NOMO-1 treated with DMSO at 0.1 percent for 48 hours (cell line): Measurements from ENCODE around the gene CDX2.

Experiments
- DNase-seq: peaks from one replicate; lab custom pipeline; 2025; ENCODE audit not compliant: unreplicated experiment; lab: John Stamatoyannopoulos, UW

CDX2 gene

DNA sequence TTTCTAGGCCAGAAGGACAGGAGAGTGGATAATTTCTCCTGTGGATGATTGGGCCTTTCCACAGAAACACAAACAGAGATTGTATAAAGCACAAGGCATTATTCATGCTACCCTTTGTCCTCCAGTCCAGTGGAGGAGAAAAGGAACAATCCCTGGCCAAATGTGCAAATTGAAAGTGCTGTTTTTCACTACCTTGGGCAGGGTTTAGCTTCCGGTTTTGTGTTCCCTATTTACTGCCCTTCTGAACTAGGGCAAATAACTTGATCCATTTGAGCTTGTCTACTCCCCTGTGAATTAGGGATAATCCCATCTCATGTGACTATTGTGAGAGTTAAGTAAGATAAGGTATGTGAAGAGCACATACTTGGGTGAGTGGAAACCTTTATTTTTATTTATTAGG lies 36.0 kb downstream of the CDX2 start:
- peak; percentile 50 for DNase-seq

DNA sequence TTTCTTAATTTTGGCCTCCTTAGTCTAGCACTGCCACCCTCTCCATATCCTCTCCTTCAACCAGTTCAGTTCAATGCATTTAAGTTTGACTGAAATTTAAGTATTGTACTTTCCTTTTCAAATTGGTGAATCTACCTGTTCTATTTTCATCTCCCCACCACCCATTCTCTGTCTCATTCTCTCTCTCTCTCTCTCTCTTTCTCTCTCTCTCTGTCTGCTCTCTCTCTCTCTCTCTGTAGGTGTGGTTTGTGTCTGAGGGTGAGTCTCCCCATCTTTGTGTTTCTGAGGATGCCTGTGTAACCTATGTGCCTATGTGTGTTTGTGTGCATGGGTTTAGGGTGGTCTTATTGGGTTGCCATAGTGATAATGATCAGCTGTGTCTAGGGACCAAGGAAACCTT lies 39.2 kb downstream of the CDX2 start:
- DNase-seq, result no peak

DNA sequence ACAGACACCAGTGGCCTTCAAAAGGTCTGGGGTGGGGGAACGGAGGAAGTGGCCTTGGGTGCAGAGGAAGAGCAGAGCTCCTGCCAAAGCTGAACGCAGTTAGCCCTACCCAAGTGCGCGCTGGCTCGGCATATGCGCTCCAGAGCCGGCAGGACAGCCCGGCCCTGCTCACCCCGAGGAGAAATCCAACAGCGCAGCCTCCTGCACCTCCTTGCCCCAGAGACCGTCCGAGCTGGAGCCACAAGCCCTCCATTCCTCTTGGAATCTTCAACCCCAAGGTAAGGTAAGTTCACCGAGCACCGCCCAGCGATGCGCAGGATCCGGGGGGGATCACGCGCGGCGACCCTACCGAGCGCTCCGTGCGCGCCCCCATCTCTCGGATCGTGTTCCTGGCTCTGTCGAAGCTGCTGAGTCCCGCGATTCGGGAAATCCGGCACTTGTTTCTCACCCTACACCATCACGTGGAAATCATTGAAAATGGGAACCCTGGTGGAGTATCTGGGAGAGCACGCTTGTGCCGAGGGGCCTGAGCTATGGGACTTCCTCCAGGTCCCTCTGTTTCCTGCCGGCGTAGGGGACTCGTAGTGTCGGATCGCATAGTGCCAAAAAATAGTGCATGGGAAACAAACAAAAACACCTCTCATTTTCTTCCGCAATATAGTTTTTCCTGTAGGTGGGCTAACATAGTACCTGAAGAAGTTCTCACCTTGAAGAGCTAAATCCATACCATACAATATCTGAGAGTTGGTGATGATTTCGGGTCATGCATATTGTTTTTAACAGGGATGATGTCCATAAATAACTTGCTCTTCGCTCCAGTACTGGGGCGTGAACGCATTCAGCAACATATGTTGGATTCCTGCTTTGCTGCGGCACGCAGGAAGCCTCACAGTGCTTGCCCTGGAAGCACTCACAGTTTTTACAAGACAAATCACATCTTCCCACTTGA lies 40.0 kb downstream of the CDX2 start:
- DNase-seq, result no peak

DNA sequence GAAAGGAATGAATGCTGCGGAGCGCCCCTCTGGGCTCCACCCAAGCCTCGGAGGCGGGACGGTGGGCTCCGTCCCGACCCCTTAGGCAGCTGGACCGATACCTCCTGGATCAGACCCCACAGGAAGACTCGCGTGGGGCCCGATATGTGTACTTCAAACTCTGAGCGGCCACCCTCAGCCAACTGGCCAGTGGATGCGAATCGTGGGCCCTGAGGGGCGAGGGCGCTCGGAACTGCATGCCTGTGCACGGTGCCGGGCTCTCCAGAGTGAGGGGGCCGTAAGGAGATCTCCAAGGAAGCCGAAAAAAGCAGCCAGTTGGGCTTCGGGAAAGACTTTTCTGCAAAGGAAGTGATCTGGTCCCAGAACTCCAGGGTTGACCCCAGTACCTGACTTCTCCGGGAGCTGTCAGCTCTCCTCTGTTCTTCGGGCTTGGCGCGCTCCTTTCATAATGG lies 40.7 kb downstream of the CDX2 start:
- no peak for DNase-seq

DNA sequence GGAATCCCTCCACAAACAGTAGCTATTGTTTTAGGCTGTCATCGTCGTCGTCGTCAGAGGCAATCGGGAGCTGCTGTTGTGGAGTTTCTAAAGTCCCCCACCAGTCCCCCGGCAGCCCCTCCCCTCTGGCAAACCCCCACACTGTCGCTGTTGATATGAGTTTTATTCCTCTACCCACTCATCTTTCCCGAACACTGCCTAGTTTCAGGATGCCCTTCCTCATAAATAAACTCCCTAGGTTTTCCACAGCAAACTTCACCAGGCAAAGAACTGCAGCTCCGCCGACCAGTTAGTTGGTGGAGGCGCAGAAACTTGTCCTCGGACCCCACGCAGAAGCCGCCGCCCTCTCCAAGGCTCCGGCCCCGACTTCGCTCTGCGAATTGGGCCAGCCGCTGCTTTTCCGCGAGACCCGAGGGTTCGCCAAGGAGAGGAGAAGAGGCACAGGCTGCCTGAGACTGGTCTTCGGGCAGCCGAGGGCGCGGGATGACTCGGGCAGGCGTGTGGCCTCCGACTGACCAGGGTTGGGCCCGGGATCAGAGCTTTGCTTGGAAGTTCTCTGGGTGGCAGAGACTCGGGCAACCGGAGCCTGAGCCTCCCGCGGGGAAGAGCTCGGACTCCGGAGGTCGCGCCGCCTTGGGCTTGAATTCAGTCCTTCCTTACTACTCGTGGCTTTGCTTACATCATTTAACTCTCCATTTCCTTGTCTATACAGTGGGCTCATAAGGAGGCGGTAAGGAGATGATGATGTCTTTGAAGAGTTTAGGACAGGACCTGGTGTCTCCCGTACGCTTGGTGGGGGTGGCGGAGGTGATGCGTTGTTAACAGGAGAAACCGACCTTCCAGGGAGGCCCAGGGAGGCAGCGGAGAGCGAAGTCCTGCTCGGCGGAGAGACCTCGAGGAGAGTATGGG lies 41.4 kb downstream of the CDX2 start:
- DNase-seq, result no peak

DNA sequence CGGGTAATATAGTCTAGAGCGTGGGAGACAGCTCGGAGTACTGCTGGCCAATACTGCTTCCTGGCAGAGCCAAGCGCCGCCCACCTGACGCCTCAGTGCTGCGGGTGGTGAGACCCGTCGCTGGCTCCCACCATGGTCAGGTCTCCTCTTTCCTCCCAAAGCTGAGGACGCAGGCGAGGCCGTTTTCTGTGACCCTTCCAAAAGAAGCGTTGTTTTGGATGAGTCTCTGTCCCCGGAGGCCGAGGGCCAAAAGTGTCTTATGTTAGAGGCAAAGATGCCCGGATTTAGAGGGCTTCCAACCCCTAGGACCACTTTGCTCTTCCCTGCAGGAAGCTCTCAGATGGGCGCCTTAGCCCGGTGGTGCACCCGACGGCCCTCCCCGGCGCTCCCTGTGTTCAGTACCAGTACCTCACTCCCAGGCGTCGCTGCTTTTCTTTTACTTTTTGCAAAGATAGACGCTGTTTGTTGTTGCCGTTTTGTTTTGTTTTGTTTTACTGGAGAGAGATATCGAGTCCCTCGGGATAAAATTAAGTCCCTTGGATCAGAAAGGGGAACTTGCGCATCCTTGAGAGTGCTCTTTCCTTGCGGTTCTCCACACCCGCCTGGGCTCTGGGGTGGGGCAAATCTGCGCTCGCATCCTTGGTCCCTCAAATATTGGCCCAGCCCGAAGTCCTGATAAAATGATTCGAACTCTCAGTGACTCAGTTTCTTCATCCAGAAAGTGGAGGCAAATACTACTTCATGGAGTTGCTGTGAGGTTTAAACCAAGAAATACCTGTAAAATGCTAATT lies 42.3 kb downstream of the CDX2 start:
- DNase-seq, result no peak

DNA sequence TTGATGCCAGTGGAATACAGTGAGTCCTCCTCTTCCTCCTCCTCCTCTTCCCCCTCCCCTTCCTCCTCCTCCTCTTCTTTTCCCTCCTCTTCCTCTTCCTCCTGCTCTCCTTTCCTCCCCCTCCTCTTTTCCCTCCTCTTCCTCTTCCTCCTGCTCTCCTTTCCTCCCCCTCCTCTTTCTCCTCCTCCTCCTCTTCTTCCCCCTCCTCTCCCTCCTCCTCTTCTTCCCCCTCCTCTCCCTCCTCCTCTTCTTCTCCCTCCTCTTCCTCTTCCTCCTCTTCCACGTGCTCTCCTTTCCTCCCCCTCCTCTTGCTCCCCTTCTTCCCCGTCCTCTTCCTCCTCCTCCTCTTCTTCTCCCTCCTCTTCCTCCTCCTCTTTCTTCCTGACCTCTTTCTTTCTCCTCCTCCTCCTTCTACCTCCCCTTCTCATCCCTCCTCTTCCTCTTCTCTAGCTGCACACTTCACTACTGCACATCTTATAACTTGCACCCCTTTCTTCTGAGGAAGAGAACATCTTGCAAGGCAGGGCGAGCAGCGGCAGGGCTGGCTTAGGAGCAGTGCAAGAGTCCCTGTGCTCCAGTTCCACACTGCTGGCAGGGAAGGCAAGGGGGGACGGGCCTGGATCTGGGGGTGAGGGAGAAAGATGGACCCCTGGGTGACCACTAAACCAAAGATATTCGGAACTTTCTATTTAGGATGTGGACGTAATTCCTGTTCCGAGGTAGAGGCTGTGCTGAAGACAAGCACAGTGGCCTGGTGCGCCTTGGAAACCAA lies 43.7 kb downstream of the CDX2 start:
- no peak for DNase-seq

DNA sequence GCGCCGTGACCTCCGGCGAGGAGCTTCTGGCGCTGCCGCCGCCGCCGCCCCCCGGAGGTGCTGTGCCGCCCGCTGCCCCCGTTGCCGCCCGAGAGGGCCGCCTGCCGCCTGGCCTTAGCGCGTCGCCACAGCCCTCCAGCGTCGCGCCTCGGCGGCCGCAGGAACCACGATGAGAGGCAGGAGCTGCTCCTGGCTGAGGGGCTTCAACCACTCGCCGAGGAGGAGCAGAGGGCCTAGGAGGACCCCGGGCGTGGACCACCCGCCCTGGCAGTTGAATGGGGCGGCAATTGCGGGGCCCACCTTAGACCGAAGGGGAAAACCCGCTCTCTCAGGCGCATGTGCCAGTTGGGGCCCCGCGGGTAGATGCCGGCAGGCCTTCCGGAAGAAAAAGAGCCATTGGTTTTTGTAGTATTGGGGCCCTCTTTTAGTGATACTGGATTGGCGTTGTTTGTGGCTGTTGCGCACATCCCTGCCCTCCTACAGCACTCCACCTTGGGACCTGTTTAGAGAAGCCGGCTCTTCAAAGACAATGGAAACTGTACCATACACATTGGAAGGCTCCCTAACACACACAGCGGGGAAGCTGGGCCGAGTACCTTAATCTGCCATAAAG lies 44.5 kb downstream of the CDX2 start:
- DNase-seq, result no peak

DNA sequence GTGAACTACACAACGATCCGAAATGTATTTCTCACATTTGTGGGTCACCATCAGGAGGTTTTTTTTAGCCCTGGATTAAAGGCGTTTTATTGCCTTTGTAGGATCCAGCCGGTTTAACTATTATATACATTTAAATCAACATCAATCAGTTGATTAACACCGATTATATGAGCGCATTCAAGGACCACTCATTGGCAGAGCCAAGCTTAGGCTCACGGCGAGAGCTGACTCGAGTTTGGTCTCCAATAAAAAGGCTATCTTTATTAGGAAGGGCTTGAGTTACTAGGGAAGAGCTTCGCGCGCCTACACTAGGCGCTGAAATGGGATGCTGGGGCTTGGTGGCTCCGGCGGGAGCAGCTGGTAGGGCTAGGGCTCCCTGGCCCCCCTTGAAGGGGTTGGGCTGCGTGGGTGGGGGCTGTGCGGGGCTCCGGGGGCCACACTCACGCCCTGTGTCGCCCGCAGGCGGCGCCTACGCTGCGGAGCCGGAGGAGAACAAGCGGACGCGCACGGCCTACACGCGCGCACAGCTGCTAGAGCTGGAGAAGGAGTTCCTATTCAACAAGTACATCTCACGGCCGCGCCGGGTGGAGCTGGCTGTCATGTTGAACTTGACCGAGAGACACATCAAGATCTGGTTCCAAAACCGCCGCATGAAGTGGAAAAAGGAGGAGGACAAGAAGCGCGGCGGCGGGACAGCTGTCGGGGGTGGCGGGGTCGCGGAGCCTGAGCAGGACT lies 45.2 kb downstream of the CDX2 start:
- DNase-seq, result no peak

DNA sequence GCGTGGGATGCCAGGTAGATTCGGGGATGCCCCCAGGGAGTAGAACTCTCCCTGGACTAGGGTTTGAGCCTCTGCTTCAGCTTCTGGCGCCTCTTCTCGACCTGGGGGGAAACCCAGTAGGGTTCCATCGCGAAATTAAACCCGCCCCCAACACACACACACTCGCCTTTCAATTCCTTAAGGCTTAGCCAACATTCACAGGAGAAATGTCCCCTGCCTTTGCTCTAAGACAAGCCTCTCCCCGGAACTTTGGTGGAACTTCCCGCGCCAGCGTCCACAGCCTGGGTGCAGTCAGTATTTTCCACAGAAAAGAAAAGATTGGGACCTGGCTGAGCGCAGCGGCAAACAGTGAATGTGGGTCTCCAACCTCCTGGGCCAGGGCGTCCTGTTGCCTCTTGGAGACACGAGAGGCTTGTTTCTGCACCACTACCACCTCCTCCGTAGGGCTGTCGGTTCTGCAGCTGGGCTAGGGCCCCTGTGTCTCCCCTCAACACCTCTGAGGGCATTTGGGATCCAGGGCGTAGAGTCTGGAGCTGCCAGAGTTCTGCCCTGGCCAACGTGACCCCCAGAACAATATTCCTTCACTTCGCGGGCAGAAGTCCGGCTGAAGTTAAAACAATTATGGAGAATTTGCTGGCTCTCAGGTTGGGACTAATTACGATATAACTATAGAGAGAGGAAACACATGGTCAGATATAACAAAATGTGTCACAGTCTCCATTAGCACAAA lies 46.1 kb downstream of the CDX2 start:
- no peak for DNase-seq

DNA sequence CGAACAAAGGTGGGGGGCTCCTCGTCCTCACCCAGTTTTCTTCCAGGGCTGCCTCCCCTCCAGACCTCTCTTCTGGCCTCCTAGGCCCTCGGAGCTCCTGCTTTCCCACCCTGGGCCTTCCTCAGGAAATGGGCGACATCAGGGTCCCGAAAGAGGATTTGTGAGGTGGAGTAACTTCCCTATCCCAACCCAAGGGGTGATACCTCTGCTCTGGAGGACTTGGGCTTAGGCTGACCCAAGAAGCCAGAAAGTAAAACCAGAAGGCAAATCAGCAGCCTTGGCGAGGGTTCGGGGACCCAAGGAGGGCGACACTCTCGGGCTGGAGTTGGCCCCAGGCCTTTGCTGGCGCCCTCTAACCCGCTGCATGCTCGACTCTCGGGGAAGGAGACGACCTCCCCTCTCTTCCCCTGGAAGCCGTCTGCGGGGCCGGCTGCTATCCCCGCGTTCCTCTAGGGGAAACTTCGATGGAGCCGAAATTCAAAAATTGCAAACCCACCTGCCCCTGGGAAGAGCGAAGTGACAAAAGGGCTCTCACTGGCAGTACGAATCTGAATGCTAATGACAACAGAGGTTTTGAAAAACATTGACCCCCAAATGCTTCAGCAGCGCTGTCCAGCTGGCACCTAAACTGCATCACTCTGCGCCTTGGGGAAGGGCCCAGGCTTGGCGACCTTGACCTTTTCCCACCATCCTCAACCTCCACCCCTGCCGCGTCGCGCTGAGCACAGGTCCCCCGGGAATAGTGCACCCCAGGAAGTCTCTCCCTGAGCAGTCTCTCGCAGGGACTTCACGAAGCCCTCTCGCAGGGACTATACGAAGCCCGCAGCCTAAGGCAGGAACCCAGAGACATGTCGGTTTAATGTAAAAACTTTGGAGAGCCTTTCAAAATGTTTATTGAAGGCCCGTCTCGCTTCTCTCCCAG lies 46.9 kb downstream of the CDX2 start:
- DNase-seq, result no peak

DNA sequence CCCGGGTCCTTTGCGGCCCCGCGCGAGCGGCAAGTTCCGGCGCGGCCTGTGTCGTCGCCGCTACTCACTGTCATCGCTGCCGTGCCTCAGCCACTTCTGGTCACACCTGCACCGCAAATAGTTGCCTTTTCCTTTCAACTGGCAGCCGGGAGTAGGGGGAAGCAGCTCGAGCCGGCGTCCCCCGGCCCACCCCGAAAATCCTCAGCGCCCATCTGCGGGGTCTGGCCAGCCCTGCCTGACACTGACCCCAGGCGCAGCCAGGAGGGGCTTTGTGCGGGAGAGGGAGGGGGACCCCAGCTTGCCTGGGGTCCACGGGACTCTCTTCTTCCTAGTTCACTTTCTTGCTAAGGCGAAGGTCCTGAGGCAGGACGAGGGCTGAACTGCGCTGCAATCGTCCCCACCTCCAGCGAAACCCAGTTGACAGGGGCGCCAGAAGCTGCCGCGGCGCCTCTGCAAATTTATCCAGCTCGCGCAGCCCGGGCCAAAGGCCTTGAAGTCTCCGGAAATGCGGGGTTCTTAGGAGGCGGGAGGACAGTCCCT lies 47.6 kb downstream of the CDX2 start:
- peak; percentile 33 for DNase-seq

DNA sequence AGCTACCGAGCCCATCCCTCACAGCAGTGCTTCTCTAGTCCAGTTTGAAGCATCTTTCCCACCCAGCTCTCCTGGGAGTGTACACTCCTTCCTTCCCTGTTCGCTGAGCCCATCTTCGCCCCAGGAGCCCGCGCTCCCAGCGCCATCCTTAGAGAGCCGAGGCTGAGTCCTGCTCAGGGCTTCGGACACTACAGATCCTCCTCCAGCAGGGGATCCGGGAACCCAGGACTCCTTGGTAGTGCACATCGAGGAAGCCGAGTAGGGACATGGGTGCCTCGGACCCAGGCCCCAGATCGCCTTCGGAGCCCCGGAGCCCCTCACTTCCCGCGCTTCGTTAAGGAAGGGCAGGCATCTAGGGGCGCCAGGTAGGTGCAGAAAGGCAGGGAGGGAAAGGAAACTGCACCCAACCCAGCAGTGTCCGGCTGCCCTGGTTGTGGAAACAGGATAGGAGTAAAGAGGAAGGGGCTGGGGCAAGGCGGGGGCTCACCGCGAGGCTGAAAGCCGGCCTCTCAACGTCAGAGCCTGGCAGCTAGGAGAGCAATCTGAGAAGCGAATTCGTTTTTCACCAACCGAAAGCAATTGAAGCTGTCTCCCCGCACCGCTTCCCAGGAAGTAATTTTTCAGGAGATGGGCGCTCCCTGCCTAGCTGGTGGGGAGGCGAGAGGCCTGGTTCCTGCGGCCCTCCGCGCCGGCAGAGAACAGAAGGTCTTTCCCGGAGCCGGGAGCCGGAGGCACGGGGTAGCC lies 48.3 kb downstream of the CDX2 start:
- peak; percentile 33 for DNase-seq

DNA sequence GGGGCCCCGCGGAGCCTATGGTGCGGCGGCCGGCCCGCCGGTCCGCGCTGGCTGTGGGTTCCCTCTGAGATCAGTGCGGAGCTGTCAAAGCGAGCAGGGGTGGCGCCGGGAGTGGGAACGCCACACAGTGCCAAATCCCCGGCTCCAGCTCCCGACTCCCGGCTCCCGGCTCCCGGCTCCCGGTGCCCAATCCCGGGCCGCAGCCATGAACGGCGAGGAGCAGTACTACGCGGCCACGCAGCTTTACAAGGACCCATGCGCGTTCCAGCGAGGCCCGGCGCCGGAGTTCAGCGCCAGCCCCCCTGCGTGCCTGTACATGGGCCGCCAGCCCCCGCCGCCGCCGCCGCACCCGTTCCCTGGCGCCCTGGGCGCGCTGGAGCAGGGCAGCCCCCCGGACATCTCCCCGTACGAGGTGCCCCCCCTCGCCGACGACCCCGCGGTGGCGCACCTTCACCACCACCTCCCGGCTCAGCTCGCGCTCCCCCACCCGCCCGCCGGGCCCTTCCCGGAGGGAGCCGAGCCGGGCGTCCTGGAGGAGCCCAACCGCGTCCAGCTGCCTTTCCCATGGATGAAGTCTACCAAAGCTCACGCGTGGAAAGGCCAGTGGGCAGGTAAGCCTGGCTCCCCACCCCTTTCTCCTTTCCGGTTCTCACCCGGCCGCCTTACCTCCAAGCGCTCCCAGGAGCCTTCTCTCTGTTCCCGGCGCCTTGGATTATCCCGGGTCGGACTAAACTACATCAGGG lies 49.0 kb downstream of the CDX2 start, which contains the start of gene PDX1:
PDX1 (plus strand) TSS at position 67 of the 743 bp plus-strand sequence; CDS start at position 206, 139 bp downstream.
- DNase-seq, result no peak

DNA sequence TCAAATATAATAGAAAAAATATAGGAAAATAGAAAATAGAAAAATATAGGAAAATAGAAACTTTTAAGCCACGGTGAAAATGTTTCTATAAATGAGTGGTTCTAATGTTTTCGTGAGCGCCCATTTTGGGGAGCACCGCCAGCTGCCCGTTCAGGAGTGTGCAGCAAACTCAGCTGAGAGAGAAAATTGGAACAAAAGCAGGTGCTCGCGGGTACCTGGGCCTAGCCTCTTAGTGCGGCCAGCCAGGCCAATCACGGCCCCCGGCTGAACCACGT lies 49.5 kb downstream of the CDX2 start:
- no peak for DNase-seq
